Effector memory CD4-positive, alpha-beta T cell (primary cell): ENCODE results near the gene RET.

ENCODE experiments used
- DNase-seq, 3 donors: peaks; one replicate each; pipeline ENCODE4 v3.0.0-alpha.2; 2020
- H3K27ac ChIP-seq: 2 replicates; pipeline ENCODE4 v1.7.0; 2013; ENCODE audit warnings: mild to moderate bottlenecking, low read length, moderate library complexity; ENCODE audit not compliant: insufficient read depth, poor library complexity, severe bottlenecking
- H3K27me3 ChIP-seq: replicated peaks from 2 replicates; pipeline ENCODE4 v1.7.0; 2013; ENCODE audit warnings: mild to moderate bottlenecking, low read length; ENCODE audit not compliant: insufficient read depth, control insufficient read depth, poor library complexity, severe bottlenecking
- H3K36me3 ChIP-seq: 2 replicates; pipeline ENCODE4 v1.7.0; 2013; ENCODE audit warnings: mild to moderate bottlenecking, low read length, moderate library complexity; ENCODE audit not compliant: control insufficient read depth, insufficient read depth
- H3K4me1 ChIP-seq: 2 replicates; pipeline ENCODE4 v1.7.0; 2013; ENCODE audit warnings: low read length, mild to moderate bottlenecking; ENCODE audit not compliant: control insufficient read depth, insufficient read depth, poor library complexity, severe bottlenecking
- H3K4me3 ChIP-seq: 2 replicates; pipeline ENCODE4 v1.7.0; 2013; ENCODE audit warnings: low read length, low read depth, mild to moderate bottlenecking; ENCODE audit not compliant: insufficient read depth, poor library complexity, severe bottlenecking
- H3K9me3 ChIP-seq: 2 replicates; pipeline ENCODE4 v1.7.0; 2013; ENCODE audit warnings: mild to moderate bottlenecking, low read length, moderate library complexity; ENCODE audit not compliant: control insufficient read depth

Gene RET

DNA sequence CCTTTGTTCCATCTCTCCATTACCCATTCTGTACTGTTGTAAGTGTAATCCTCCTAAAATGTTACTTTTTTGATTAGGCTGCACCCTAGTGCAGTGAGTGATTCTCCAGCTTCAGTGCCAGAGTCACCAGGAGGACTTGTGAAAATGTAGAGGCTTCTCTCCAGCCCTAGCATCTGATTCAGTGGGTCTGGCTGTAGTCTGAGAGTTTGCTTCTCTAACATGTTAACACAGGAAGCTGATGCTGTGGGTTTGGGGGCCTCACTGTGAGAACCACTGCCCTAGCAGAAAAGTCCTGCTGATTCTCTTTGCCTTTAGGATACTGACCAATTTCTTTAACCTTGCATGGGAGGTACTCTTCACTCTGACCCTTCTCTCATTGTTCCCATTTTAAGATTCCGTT is 85.7 kb downstream of the RET start:
- no peak for DNase-seq
- H3K36me3 ChIP-seq, result peaks cover 34% of the 10 kb centered on the region
- H3K9me3 ChIP-seq, result no peaks in the 10 kb centered on the region
- no peak overlapping the region for H3K4me3 ChIP-seq
- no peaks in the 10 kb centered on the region for H3K27me3 ChIP-seq
- no peak overlapping the region for H3K27ac ChIP-seq
- no peaks in the 10 kb centered on the region for H3K4me1 ChIP-seq

DNA sequence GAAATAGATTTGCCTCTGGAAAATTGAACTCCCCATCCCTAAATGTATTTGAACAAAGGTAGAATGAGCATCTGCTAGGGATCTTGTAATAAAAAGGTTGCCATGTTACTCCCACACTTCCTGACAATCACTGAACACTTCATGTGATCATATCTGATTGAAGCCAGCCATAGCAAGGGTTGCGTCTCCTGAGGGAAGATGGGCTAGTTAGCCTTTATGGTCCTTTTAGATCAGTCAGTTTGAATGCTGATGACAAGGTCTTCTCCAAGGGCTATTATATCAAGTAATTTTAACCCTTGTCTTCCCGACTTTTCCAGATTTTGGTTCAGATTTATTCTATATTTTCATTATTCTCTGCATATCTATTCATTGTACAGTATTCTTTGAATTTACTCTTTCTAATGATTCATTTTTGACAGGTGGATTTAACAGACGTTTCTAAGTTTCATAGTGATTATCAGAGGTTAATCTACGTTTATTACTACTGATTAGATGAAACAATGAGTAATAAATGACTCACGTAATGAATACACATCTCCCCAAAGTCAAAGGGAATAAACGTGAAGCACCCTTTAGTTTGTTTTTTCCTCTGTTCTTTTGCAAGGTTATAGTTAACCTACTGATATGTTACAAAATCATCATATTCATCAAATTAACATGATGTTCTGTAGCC is 89.5 kb downstream of the RET start:
- H3K4me3 ChIP-seq, result no peak overlapping the region
- H3K27me3 ChIP-seq, result no peaks in the 10 kb centered on the region
- peaks cover 35% of the 10 kb centered on the region for H3K36me3 ChIP-seq
- H3K27ac ChIP-seq, result no peak overlapping the region
- H3K9me3 ChIP-seq, result no peaks in the 10 kb centered on the region
- no peak for DNase-seq
- no peaks in the 10 kb centered on the region for H3K4me1 ChIP-seq

DNA sequence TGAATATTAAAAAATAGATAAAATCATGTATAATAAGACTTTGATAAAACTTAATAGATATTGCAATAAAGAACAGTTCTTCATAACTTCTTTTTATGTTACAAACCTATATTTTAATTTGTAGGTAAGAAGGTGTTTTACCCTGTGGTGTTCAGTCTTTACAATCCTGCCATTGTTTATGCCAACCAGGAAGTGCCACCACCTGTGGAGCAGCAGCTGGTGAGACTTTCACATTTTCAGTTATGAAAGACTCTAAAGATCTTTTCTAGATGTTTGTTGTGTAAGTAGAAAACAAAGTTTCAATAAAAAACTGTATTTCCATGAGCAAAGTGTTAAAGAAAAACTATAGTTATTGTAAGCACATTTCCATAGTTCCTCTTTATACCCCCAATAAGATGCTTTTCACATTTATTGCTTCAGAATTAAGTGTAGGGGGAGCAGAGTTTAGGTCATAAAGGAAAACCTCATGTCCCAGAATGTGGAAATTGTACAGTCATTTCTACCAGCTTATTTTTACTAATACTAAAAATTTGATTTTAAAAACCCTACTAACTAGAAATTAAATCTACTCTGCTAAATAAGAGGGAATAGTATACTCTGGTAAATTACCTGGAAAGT is 90.1 kb downstream of the RET start:
- no peaks in the 10 kb centered on the region for H3K9me3 ChIP-seq
- no peak overlapping the region for H3K4me3 ChIP-seq
- no peaks in the 10 kb centered on the region for H3K27me3 ChIP-seq
- DNase-seq, result no peak
- no peak overlapping the region for H3K27ac ChIP-seq
- H3K4me1 ChIP-seq, result no peaks in the 10 kb centered on the region
- peaks cover 35% of the 10 kb centered on the region for H3K36me3 ChIP-seq

DNA sequence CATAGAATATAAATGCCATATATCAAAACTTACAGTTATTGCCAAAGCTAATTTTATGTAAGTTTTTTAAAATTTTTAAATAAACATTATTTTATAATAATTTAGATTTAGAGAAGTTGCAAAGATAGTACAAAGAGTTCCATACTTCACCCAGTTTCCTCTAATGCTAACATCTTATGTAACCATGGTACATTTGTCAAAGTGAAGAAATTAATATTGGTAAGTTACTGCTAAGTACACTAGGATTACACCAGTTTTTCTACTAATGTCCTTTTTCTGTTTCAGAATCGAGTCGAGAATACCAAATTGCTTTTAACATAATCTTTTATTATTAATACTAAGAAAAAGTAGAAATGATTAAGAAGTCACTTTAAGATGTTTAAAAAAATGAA is 90.6 kb downstream of the RET start:
- Histone ChIP-seq H3K4me3 (no peak overlapping the region), H3K9me3 (no peaks in the 10 kb centered on the region), H3K4me1 (no peaks in the 10 kb centered on the region), H3K27ac (no peak overlapping the region), H3K36me3 (peaks cover 31% of the 10 kb centered on the region), H3K27me3 (no peaks in the 10 kb centered on the region)
- DNase-seq, result no peak

DNA sequence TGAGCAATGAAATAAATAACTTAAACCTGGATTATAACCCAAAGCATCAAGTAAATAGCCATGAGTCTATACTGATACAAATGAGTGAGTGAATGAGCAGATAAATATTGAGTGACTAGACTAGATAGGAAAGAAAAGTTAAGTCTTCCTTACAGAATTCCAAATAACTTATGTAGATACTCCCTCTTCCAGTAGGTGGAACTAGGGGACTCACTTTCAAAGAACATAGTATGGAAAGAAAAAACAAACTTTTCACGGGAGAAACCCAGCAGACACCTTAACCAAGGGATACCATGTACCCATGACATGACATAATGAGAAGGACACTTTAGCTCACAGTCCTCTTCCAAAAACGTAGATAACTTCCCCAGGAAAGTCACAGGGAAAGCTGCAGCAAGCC is 93.6 kb downstream of the RET start:
- no peaks in the 10 kb centered on the region for H3K4me1 ChIP-seq
- H3K4me3 ChIP-seq, result no peak overlapping the region
- no peak overlapping the region for H3K27ac ChIP-seq
- H3K36me3 ChIP-seq, result peaks cover 28% of the 10 kb centered on the region
- no peaks in the 10 kb centered on the region for H3K9me3 ChIP-seq
- no peaks in the 10 kb centered on the region for H3K27me3 ChIP-seq
- DNase-seq, result no peak

DNA sequence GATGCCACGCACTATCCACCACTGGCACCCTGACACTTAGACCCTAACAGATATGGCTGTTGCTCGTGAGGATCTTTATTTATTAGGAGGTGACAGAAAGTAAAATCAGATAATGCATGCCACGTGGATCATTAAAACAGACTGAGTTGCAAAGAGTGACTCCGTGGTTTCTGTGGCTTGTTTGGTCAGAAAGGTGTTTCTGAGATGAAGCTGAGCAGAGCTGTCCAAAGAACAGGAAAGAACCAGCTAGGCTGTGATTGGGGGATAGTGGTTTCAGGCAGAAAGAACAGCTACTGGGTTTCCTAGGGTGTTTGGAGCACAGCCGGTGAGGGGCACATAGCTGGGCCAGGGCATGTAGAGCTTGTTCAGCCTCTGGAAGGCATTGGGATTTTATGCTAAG is 95.8 kb downstream of the RET start:
- Histone ChIP-seq H3K27ac (no peak overlapping the region), H3K4me1 (no peaks in the 10 kb centered on the region), H3K36me3 (peaks cover 49% of the 10 kb centered on the region)

DNA sequence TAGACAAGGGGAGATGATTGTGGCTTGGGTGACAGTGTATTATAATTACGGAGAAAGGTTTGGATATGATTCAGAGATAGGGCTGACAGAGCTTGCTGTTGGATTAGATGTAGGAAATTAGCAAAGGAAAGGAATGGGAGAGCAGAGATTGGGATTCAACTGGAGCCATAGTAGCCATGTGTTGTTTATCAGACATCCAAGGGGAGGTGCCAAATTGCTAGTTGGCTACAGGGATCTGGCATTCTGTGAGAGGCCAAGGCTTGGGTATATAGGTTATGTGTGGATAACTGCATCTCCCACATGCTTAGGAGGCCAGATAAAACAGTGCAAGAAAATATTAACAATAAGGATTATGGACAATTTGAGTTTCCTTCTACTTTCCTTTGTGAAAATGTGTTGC is 96.3 kb downstream of the RET start:
- no peak for DNase-seq
- Histone ChIP-seq H3K4me3 (no peak overlapping the region), H3K9me3 (no peaks in the 10 kb centered on the region), H3K4me1 (no peaks in the 10 kb centered on the region), H3K27me3 (no peaks in the 10 kb centered on the region), H3K27ac (no peak overlapping the region), H3K36me3 (peaks cover 54% of the 10 kb centered on the region)

More for the DNA sequence above, 95.8 kb downstream of the RET start:
- Histone ChIP-seq H3K27me3 (no peaks in the 10 kb centered on the region), H3K4me3 (no peak overlapping the region), H3K9me3 (no peaks in the 10 kb centered on the region)
- no peak for DNase-seq

DNA sequence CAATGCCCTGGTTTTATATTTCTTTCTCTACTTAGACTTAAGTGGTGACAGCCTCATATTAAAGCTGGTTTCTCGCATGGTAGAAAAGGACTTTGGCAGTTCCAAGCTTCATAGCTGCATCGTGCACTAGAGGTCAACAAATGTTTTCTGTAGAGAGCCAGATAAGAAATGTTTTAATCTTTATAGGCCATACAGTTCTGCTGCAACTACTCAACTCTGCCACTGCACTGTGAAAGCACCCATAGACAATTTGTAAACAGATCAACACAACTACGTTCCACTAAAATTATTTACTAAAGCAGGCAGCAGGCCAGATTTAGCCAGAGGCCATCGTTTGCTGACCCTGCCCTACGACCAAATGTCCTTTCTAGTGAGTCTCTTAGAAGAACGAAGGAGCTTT is 98.1 kb downstream of the RET start:
- Histone ChIP-seq H3K36me3 (peaks cover 49% of the 10 kb centered on the region), H3K27ac (no peak overlapping the region), H3K9me3 (no peaks in the 10 kb centered on the region), H3K27me3 (no peaks in the 10 kb centered on the region), H3K4me1 (no peaks in the 10 kb centered on the region), H3K4me3 (no peak overlapping the region)
- DNase-seq, result no peak

DNA sequence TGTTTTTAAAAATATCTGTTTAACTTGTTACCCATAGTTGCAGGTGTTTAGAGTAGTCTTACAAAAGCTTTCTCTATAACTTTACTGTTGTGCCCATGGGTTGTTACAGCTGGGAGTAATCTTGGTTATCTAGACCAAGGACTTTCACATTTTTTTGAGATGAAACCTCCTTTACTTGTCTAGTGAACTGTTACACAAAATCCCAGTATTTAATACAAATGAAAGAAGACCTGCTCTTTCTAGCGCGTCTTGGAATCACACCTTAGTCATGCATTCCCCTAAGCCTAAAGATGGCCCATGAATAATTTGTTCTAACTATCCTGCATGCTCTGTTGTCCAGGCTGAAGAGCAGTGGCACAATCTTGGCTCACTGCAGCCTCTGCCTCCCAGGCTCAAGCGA is 99.4 kb downstream of the RET start:
- H3K27ac ChIP-seq, result no peak overlapping the region
- no peaks in the 10 kb centered on the region for H3K4me1 ChIP-seq
- H3K27me3 ChIP-seq, result no peaks in the 10 kb centered on the region
- no peak overlapping the region for H3K4me3 ChIP-seq
- H3K36me3 ChIP-seq, result peaks cover 61% of the 10 kb centered on the region
- DNase-seq, result no peak
- H3K9me3 ChIP-seq, result no peaks in the 10 kb centered on the region

DNA sequence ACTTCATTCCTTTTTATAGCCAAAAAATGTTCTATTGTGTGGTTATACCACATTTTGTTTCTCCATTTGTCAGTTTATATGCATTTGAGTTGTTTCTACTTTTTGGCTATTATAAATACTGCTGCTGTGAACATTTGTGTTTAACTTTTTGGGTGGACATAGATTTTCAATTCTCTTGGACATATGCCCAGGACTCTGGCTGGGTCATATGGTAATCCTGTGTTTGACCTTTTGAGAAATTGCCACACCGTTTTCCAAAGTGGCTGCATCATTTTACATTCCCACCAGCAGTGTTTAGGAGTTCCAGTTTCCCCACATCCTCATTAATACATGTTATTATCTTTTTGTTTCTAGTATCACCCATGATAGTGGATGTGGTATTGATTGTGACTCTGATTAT is 100.7 kb downstream of the RET start:
- H3K9me3 ChIP-seq, result no peaks in the 10 kb centered on the region
- H3K27ac ChIP-seq, result no peak overlapping the region
- peaks cover 54% of the 10 kb centered on the region for H3K36me3 ChIP-seq

More for the DNA sequence above, 100.7 kb downstream of the RET start:
- DNase-seq, result no peak
- H3K4me3 ChIP-seq, result no peak overlapping the region
- no peaks in the 10 kb centered on the region for H3K27me3 ChIP-seq
- no peaks in the 10 kb centered on the region for H3K4me1 ChIP-seq
